HCT116 (cell line): ENCODE measurements around the gene HAP1. TPM values are rescaled to one million over a fixed set of nuclear protein-coding genes. Genes with fewer than 3 reads are reported as not detected.

Source experiments
- ATAC-seq: fragments of 200-7000 bp; cut with Tn5 transposase; 2 replicates; pipeline ENCODE4 v1.9.1; 2020; ENCODE audit warnings: mild to moderate bottlenecking, moderate library complexity
- BruUV-seq: library from RNA; stranded (reverse); fragments of 400-500 nt; replicated peaks from 2 replicates; lab custom pipeline; 2021; lab: Mats Ljungman, UMichigan
- CTCF ChIA-PET: fragments of 300-600 bp; sonication (Branson Sonifier 250); formaldehyde crosslinking; loops from one replicate; lab custom pipeline; 2021; ENCODE audit warnings: antibody characterized with exemption; lab: Charles Lee
- POLR2A ChIA-PET: fragments of 300-600, 350-600 bp; sonication (Branson Sonifier 250); formaldehyde crosslinking; loops from one replicate; lab custom pipeline; 2021; ENCODE audit warnings: antibody characterized with exemption; lab: Charles Lee
- RAD21 ChIA-PET, 2 experiments: fragments of 300-600 bp; sonication (Branson Sonifier 250); formaldehyde crosslinking; loops; one replicate each; lab custom pipeline; 2023; ENCODE audit warnings: low total read pairs in 2 of 2; ENCODE audit not compliant: uncharacterized antibody in 2 of 2, unreplicated experiment in 2 of 2, low non-redundant PET in 1 of 2; lab: Charles Lee
- DNase-seq: peaks from one replicate; pipeline ENCODE4 v3.0.0-alpha.2; 2010; ENCODE audit warnings: low read depth, low spot score
- H2AFZ ChIP-seq: fragments of 200-600 bp; shearing (Covaris generic), sonication (generic); 2 replicates; pipeline ENCODE4 v1.6.1; 2017; ENCODE audit warnings: low read depth, mixed run types, mixed read lengths, antibody characterized with exemption, low read length; ENCODE audit not compliant: poor library complexity, severe bottlenecking
- H3K27ac ChIP-seq: 2 replicates; pipeline ENCODE4 v1.5.1; 2012; ENCODE audit warnings: low read depth, low read length
- H3K27me3 ChIP-seq: fragments of 200-600 bp; sonication (generic); 2 replicates; pipeline ENCODE4 v1.6.1; 2016; ENCODE audit warnings: mixed run types, low read length, mixed read lengths; ENCODE audit not compliant: insufficient read depth
- H3K36me3 ChIP-seq, 2 experiments: fragments of 200-500 bp in 1 of 2; fragments of 200-600 bp in 1 of 2; sonication (Bioruptor generic) in 1 of 2; sonication (generic) in 1 of 2; 2 replicates each; pipeline versions ENCODE4 v1.5.1 to v1.6.1; 2014 to 2016; ENCODE audit warnings: low read length in 2 of 2, inconsistent platforms in 1 of 2, mixed read lengths in 1 of 2, mixed run types in 1 of 2; ENCODE audit not compliant: insufficient read depth in 2 of 2, control insufficient read depth in 1 of 2
- H3K4me1 ChIP-seq, 2 experiments: fragments of 200-600 bp in 1 of 2; sonication (generic) in 1 of 2; 2 replicates each; pipeline versions ENCODE4 v1.5.1 to v1.6.1; 2012 to 2017; ENCODE audit warnings: low read length in 2 of 2, inconsistent platforms in 1 of 2, mild to moderate bottlenecking in 1 of 2, mixed read lengths in 1 of 2, mixed run types in 1 of 2, moderate library complexity in 1 of 2; ENCODE audit not compliant: insufficient read depth in 2 of 2, control insufficient read depth in 1 of 2
- H3K4me2 ChIP-seq: fragments of 200-600 bp; sonication (generic); 2 replicates; pipeline ENCODE4 v1.6.1; 2017; ENCODE audit warnings: mixed run types, low read length, mixed read lengths
- H3K4me3 ChIP-seq, 2 experiments: fragments of 200-600 bp in 1 of 2; sonication (generic) in 1 of 2; replicated peaks in 1 of 2; 2 replicates each; pipeline ENCODE4 v1.5.1; 2011 to 2016; ENCODE audit warnings: low read length in 2 of 2, control low read depth in 1 of 2, low read depth in 1 of 2, mild to moderate bottlenecking in 1 of 2, mixed read lengths in 1 of 2, mixed run types in 1 of 2
- H3K79me2 ChIP-seq: fragments of 200-600 bp; sonication (generic); 2 replicates; pipeline ENCODE4 v1.6.1; 2017; ENCODE audit warnings: mild to moderate bottlenecking, mixed run types, low read length, moderate library complexity, mixed read lengths; ENCODE audit not compliant: insufficient read depth
- H3K9ac ChIP-seq: fragments of 200-600 bp; sonication (generic); 2 replicates; pipeline ENCODE4 v1.6.1; 2016; ENCODE audit warnings: low read length, mixed read lengths
- H3K9me2 ChIP-seq: fragments of 200-600 bp; sonication (generic), shearing (Covaris generic); 2 replicates; pipeline ENCODE4 v1.6.1; 2017; ENCODE audit warnings: mixed run types, mild to moderate bottlenecking, moderate library complexity; ENCODE audit not compliant: insufficient read depth
- H3K9me3 ChIP-seq, 2 experiments: fragments of 200-500 bp in 1 of 2; fragments of 200-600 bp in 1 of 2; sonication (Bioruptor generic) in 1 of 2; sonication (generic) in 1 of 2; 2 replicates each; pipeline ENCODE4 v1.6.1; 2014 to 2017; ENCODE audit warnings: low read length in 2 of 2, mixed read lengths in 2 of 2, inconsistent platforms in 1 of 2, low read depth in 1 of 2, mild to moderate bottlenecking in 1 of 2, mixed run types in 1 of 2, moderate library complexity in 1 of 2; ENCODE audit not compliant: control insufficient read depth in 1 of 2, insufficient read depth in 1 of 2
- H4K20me1 ChIP-seq: fragments of 200-600 bp; sonication (generic), shearing (Covaris generic); 2 replicates; pipeline ENCODE4 v1.6.1; 2017; ENCODE audit warnings: mixed run types, mild to moderate bottlenecking, moderate library complexity; ENCODE audit not compliant: insufficient read depth
- CBX3 ChIP-seq: IDR thresholded peaks from 2 replicates; pipeline ENCODE4 v1.6.1; 2012; ENCODE audit warnings: low read depth
- CEBPB ChIP-seq: IDR thresholded peaks from 2 replicates; pipeline ENCODE4 v1.6.1; 2012; ENCODE audit warnings: low read depth
- CTCF ChIP-seq, 3 experiments: fragments of 200-600 bp in 1 of 3; sonication (generic) in 1 of 3; IDR thresholded peaks in 2 of 3; conservative IDR thresholded peaks in 1 of 3; 2 replicates each; pipeline ENCODE4 v1.5.1; 2012 to 2017; ENCODE audit warnings: low read depth in 2 of 3, low read length in 2 of 3, antibody characterized with exemption in 1 of 3, borderline replicate concordance in 1 of 3, control low read depth in 1 of 3, mild to moderate bottlenecking in 1 of 3, mixed read lengths in 1 of 3, mixed run types in 1 of 3, moderate library complexity in 1 of 3; ENCODE audit not compliant: insufficient read depth in 1 of 3
- EGR1 ChIP-seq: IDR thresholded peaks from 2 replicates; pipeline ENCODE4 v1.6.1; 2012; ENCODE audit warnings: low read depth
- ELF1 ChIP-seq: IDR thresholded peaks from 2 replicates; pipeline ENCODE4 v1.6.1; 2012; ENCODE audit warnings: low read depth, borderline replicate concordance
- FOSL1 ChIP-seq: IDR thresholded peaks from 2 replicates; pipeline ENCODE4 v1.6.1; 2012; ENCODE audit warnings: low read depth
- JUND ChIP-seq: IDR thresholded peaks from 2 replicates; pipeline ENCODE4 v1.6.1; 2012
- MAX ChIP-seq: IDR thresholded peaks from 2 replicates; pipeline ENCODE4 v1.6.1; 2012
- POLR2A ChIP-seq: IDR thresholded peaks from 2 replicates; pipeline ENCODE4 v1.7.0; 2011; ENCODE audit warnings: borderline replicate concordance; ENCODE audit not compliant: insufficient read depth, insufficient read length; ENCODE audit errors: extremely low read depth
- POLR2AphosphoS5 ChIP-seq: IDR thresholded peaks from 2 replicates; pipeline ENCODE4 v1.6.1; 2011; ENCODE audit warnings: mild to moderate bottlenecking, low read depth, low read length, moderate library complexity
- RAD21 ChIP-seq: IDR thresholded peaks from 2 replicates; pipeline ENCODE4 v1.6.1; 2012; ENCODE audit warnings: low read depth, mild to moderate bottlenecking
- SRF ChIP-seq: IDR thresholded peaks from 2 replicates; pipeline ENCODE4 v1.6.1; 2012; ENCODE audit warnings: low read depth
- TCF7L2 ChIP-seq: IDR thresholded peaks from 2 replicates; pipeline ENCODE4 v1.7.0; 2011; ENCODE audit warnings: borderline replicate concordance, inconsistent platforms; ENCODE audit not compliant: insufficient read depth, insufficient read length; ENCODE audit errors: extremely low read depth
- ZBTB33 ChIP-seq: IDR thresholded peaks from 2 replicates; pipeline ENCODE4 v1.6.1; 2011; ENCODE audit warnings: mild to moderate bottlenecking, low read length, moderate library complexity; ENCODE audit not compliant: insufficient replicate concordance; ENCODE audit errors: extremely low read depth
- ZNF274 ChIP-seq: fragments of 200-500 bp; sonication (Bioruptor generic); IDR thresholded peaks from 2 replicates; pipeline ENCODE4 v1.6.1; 2014; ENCODE audit warnings: mild to moderate bottlenecking, low read depth, low read length, inconsistent platforms
- intact Hi-C: fragments of 100-400 bp; cut with micrococcal nuclease; formaldehyde crosslinking; loops from 2 replicates; pipeline ENCODE4 v1.10.0; 2022
- total RNA-seq: library from RNA; stranded (reverse); gene quantifications from one replicate; pipeline ENCODE4 v1.2.1, GENCODE V29; 2021; ENCODE audit not compliant: unreplicated experiment

Gene HAP1
- total RNA-seq, 1 experiment from 2014 or later, result 3.4 TPM

- peaks cover 34% of the 10 kb centered on the region; the same call in 1 of the 2 replicates for H3K79me2 ChIP-seq
- ATAC-seq (no peak), DNase-seq (no peak)
- H3K27ac ChIP-seq, result no peak overlapping the region
- peaks cover 45 to 47% of the 10 kb centered on the region in 2 experiments for H3K36me3 ChIP-seq
- H4K20me1 ChIP-seq, result no peaks in the 10 kb centered on the region
- intact Hi-C loops, result no loop called here
- BruUV-seq, result TSS peak; percentile 11
- no peak overlapping the region for H3K4me2 ChIP-seq
- no peak overlapping the region for H2AFZ ChIP-seq
- TF ChIP-seq RAD21 (no peak), POLR2AphosphoS5 (0 out of 2 replicates have a peak, but pooled peaks have one; percentile 11)
- TF ChIP-seq, all 23 proteins: peak for 1
- Histone ChIP-seq H3K9me3 (no peaks in the 10 kb centered on the region), H3K4me3 (no peak overlapping the region), H3K9ac (no peak overlapping the region), H3K27me3 (no peaks in the 10 kb centered on the region), H3K4me1 (peaks cover 29 to 33% of the 10 kb centered on the region in 2 experiments), H3K9me2 (no peaks in the 10 kb centered on the region)
- POLR2A ChIA-PET, result interaction anchor here (1.3 kb wide), 1 partner anchor 17 kb away, joined by 3 read pairs; the partner anchor contains the start of gene JUP
- CTCF ChIA-PET, result no interaction called here
- RAD21 ChIA-PET, result no interaction called here
These were observed 35.0 kb upstream of the HAP1 start for GRCh38 chr17:41769346-41769862.

GRCh38 chr17:41768682-41769288 is 34.3 kb upstream of the HAP1 start:
- Histone ChIP-seq H3K36me3 (peaks cover 49 to 50% of the 10 kb centered on the region in 2 experiments), H3K4me3 (no peak overlapping the region), H3K27me3 (no peaks in the 10 kb centered on the region), H4K20me1 (no peaks in the 10 kb centered on the region), H3K9me3 (no peaks in the 10 kb centered on the region), H3K9me2 (no peaks in the 10 kb centered on the region), H3K9ac (no peak overlapping the region), H2AFZ (no peak overlapping the region), H3K27ac (no peak overlapping the region), H3K79me2 (peaks cover 30% of the 10 kb centered on the region; the same call in 1 of the 2 replicates), H3K4me2 (no peak overlapping the region), H3K4me1 (peaks cover 23 to 27% of the 10 kb centered on the region in 2 experiments)
- BruUV-seq, result no TSS peak
- no peak for TF ChIP-seq ELF1
- no peak for TF ChIP-seq MAX
- no peak for TF ChIP-seq CTCF (IDR thresholded peaks at IDR 0.05 in 2 of 3, conservative IDR thresholded peaks at IDR 0.05 in 1 of 3; ENCODE audit: borderline replicate concordance in 1 of 3, insufficient read depth in 1 of 3, low read depth in 2 of 3, low read length in 2 of 3)
- TF ChIP-seq POLR2A, result no peak
- no peak for TF ChIP-seq CEBPB
- TF ChIP-seq JUND, result no peak
- TF ChIP-seq POLR2AphosphoS5, result no peak
- TF ChIP-seq TCF7L2, result no peak
- TF ChIP-seq EGR1, result no peak
- no peak for TF ChIP-seq CBX3
- no peak for TF ChIP-seq ZNF274
- TF ChIP-seq SRF, result no peak
- no peak for TF ChIP-seq ZBTB33
- TF ChIP-seq FOSL1, result no peak
- ChIA-PET POLR2A (no interaction called here), RAD21 (no interaction called here), CTCF (interaction anchor here (0.9 kb wide), 1 partner anchor 17 kb away, joined by 3 read pairs; no protein-coding TSS in a partner anchor)
- DNase-seq, result no peak
- intact Hi-C loops, result no loop called here
- no peak for ATAC-seq
